Neural progenitor cell (in vitro differentiated cells): ENCODE data around the gene MAP3K7CL.

Experiments used
- CTCF ChIP-seq: fragments of 200-600 bp; sonication (generic); IDR thresholded peaks from 2 replicates; pipeline ENCODE4 v1.5.1; 2017; ENCODE audit warnings: antibody characterized with exemption, mild to moderate bottlenecking
- EZH2phosphoT487 ChIP-seq: fragments of 200-600 bp; sonication (generic); IDR thresholded peaks from 2 replicates; pipeline ENCODE4 v1.6.1; 2017; ENCODE audit warnings: antibody characterized with exemption

GRCh38 chr21:29164323-29164942 lies 34.0 kb downstream of the MAP3K7CL start:
- TF ChIP-seq EZH2phosphoT487 (no peak), CTCF (peak; percentile 54)
